PFSK-1 (cell line): ENCODE data around the gene CXCR4.

Experiments
- FOXP2 ChIP-seq: optimal IDR thresholded peaks from 2 replicates; pipeline ENCODE3; 2011; ENCODE audit warnings: borderline replicate concordance, control low read depth, inconsistent platforms; ENCODE audit not compliant: insufficient read depth; ENCODE audit errors: extremely low read length, extremely low read depth
- POLR2AphosphoS5 ChIP-seq: IDR thresholded peaks from 2 replicates; pipeline ENCODE4 v1.6.1; 2012; ENCODE audit warnings: low read depth, mild to moderate bottlenecking, control low read depth, low read length, moderate library complexity
- REST ChIP-seq, 2 experiments: IDR thresholded peaks; 2 replicates each; pipeline versions ENCODE4 v1.6.1 to v1.8.0; 2011 to 2012; ENCODE audit warnings: low read depth in 2 of 2, low read length in 2 of 2, control low read depth in 1 of 2, inconsistent platforms in 1 of 2, mild to moderate bottlenecking in 1 of 2, moderate library complexity in 1 of 2; ENCODE audit not compliant: insufficient read depth in 1 of 2
- SIN3A ChIP-seq: IDR thresholded peaks from 2 replicates; pipeline ENCODE4 v1.6.1; 2012; ENCODE audit warnings: mild to moderate bottlenecking, low read length, moderate library complexity, borderline replicate concordance; ENCODE audit not compliant: insufficient read depth
- TAF1 ChIP-seq: IDR thresholded peaks from 2 replicates; pipeline ENCODE4 v1.6.1; 2012; ENCODE audit warnings: low read length, control low read depth, borderline replicate concordance; ENCODE audit not compliant: insufficient read depth

The CXCR4 gene

GRCh38 chr2:136139631-136140030 lies 21.7 kb upstream of the CXCR4 start:
- TF ChIP-seq POLR2AphosphoS5 (no peak), FOXP2 (no peak), TAF1 (no peak), REST (IDR thresholded peaks at IDR 0.05; ENCODE audit: insufficient read depth in 1 of 2, low read depth in 2 of 2, low read length in 2 of 2) (no peak), SIN3A (no peak)

- TF ChIP-seq POLR2AphosphoS5 (no peak), REST (IDR thresholded peaks at IDR 0.05; ENCODE audit: insufficient read depth in 1 of 2, low read depth in 2 of 2, low read length in 2 of 2) (no peak), FOXP2 (no peak), TAF1 (no peak), SIN3A (no peak)
These were observed 20.0 kb upstream of the CXCR4 start for GRCh38 chr2:136137982-136138381.

GRCh38 chr2:136136931-136137330 lies 19.0 kb upstream of the CXCR4 start:
- TF ChIP-seq FOXP2 (no peak), REST (IDR thresholded peaks at IDR 0.05; ENCODE audit: insufficient read depth in 1 of 2, low read depth in 2 of 2, low read length in 2 of 2) (no peak), TAF1 (no peak), POLR2AphosphoS5 (no peak), SIN3A (no peak)

GRCh38 chr2:136135921-136136906 lies 18.3 kb upstream of the CXCR4 start:
- TF ChIP-seq FOXP2 (no peak), SIN3A (no peak), TAF1 (no peak), REST (IDR thresholded peaks at IDR 0.05; ENCODE audit: insufficient read depth in 1 of 2, low read depth in 2 of 2, low read length in 2 of 2) (no peak), POLR2AphosphoS5 (no peak)
